GM18520 (cell line): ENCODE data around the gene LHFPL3.
"Not testable (repeated sequence)": the region's sequence is repeated elsewhere in the genome, so short reads cannot be mapped to it uniquely, and the experiment has no call there.

Experiments
- ATAC-seq: cut with Tn5 transposase; IDR thresholded peaks from one replicate; pipeline ENCODE4 v1.9.1; 2021; ENCODE audit not compliant: unreplicated experiment

Gene LHFPL3

DNA sequence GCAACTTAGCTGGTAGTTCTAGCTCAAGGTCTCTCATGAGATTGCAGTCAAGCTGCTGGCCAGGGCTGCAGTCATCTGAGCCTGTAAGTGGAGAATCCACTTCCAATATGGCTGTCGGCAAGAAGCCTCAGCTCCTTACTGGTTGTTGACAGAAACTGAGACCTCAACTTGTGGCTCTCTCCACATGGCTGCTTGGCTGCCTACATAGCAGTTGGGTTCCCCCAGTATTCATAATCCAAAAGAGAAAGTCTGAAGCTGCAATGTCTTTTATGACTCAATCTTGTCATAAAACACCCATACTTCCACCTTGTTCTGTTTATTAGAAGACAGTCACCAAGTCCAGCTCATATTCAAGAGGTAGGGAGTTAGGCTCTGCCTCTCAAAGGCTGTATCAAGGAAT lies 350.7 kb downstream of the LHFPL3 start:
- ATAC-seq, result no peak

- no peak for ATAC-seq
These were observed 357.9 kb downstream of the LHFPL3 start for GRCh38 chr7:104686286-104686685.

DNA sequence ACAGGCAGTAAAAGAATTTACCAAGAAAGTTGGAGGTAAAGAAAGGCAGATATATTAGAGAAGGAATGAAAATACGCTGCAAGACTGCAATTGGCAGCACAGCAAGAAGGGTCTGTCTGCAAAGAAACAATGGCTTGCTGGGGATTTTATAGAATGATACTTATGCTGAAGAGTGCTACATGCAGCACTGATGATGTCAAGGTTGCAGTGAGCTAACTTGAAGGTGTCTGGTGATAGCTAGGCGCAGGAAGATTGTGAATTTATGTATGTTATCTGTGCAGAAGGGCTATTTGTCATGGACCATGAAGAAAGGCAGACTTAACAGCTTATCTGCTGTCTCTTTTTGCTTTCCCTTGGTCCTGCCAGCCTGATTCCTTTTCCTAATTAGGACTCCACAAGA lies 366.3 kb downstream of the LHFPL3 start:
- no peak for ATAC-seq

GRCh38 chr7:104695563-104695962 lies 367.2 kb downstream of the LHFPL3 start:
- no peak for ATAC-seq

DNA sequence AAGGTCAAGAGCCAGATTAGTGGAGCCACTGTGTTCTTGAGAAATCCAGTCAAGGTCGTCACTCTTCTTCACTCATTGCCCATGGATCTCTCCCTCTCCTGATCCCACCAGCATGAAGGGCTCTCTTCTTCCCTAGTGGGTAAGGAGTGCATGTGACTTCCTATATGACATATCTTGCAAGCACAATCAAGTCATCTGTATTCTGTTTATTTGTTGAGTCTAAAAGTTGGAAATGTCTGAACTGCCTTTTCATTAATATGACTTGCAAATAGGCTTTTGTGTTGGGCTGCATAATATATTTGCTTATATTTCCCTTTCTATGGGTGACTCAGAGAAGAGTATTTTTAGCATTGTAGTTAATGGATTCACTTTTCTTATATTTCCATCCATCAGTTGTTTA lies 371.9 kb downstream of the LHFPL3 start:
- no peak for ATAC-seq

DNA sequence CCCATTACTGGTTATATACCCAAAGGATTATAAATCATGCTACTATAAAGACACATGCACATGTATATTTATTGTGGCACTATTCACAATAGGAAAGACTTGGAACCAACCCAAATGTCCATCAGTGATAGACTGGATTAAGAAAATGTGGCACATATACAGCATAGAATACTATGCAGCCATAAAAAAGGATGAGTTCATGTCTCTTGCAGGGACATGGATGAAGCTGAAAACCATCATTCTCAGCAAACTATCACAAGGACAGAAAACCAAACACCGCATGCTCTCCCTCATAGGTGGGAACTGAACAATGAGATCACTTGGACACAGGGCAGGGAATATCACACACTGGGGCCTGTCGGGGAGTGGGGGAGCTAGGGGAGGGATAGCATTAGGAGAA lies 392.6 kb downstream of the LHFPL3 start:
- not testable (repeated sequence) for ATAC-seq

DNA sequence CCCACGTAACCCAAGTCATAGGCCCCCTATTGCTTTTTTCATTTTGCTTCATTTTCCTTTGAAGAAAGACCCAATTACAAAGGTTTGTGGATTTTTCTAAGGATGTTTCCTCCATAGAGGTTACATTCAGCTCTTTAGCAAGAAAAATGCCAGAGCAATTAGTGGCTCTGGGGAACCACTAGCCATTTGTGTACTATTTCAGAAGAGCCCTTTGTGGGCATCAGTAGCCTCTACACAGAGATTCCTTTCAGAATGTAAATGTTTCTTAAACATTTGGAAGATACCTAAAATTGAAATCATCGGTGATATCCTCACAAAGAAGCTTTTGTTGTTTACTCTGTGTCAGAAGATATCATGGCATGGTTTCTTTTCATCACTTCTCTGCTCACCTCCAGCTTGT lies 394.6 kb downstream of the LHFPL3 start:
- no peak for ATAC-seq

DNA sequence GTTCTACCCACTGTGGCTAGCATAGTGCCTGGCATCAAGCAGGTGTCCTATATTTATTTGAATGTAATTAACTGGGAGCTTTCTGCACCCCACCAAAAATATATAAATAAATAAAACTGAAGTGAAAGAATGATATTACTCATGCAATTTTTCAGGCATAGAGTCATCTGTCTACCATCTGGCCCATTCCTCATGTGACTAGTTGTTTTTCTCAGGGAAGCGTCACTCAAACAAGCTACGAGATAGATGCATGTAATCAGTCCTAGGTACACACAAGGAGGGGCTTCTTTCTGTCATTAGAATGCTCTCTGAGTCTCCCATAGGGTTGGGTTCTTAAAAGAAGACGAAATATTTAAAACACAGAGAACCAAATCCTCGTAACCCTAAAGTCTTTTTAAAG lies 430.1 kb downstream of the LHFPL3 start:
- ATAC-seq, result no peak

GRCh38 chr7:104761892-104762291 lies 433.5 kb downstream of the LHFPL3 start:
- no peak for ATAC-seq

DNA sequence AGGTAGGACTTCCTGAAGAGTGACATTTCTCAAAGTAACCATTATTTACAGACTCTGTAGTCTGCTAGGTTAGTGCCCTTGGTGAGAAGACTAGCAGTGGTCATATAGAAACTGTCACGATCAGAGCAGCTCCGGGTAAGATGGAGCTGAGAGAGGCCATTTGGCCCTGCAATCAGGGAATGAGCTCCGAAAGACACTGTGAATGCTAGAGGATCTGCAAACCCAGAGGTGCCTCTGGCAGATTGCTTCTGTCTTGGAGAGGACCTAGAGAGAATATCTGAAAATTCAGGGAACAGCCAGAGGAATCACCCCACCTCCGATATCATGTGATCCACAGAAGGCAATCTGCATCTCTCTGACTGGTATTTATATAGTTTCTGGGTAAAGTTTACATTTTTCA lies 438.7 kb downstream of the LHFPL3 start:
- ATAC-seq, result no peak

DNA sequence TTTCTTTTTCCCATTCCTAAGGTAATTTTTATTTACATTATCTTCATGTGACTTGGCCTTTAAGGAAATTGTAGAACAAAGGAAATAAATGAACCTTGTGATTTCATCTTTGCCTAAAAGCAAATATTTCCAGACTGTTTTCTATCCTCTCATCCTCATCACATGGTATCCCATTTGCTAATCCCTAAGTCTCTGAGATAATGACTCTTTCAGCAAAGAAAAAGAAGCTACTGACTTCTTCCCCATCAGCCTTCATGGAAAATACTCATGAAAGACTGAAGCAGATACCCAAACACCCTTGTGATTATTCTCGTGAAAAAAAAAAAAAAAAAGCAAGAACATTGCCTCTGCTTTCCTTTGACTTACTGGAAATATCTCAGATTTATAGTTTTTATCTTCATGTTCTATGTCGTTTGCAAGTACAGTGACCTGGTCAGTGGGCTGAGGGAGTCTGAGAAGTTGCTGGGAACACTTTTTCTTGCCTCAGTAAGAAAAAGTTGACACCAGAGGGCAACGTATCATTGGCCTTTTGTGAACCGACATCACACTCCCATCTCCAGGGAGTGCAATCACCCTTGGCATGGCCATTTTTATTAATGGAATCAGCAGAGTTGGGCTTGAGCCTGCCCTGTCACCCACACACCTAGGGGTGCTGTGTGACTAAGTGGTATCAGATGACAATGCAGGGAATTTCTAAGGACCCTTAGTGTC lies 439.6 kb downstream of the LHFPL3 start:
- no peak for ATAC-seq

- no peak for ATAC-seq
These were observed 444.3 kb downstream of the LHFPL3 start for GRCh38 chr7:104772405-104773345.

GRCh38 chr7:104773796-104774195 lies 445.4 kb downstream of the LHFPL3 start:
- no peak for ATAC-seq

DNA sequence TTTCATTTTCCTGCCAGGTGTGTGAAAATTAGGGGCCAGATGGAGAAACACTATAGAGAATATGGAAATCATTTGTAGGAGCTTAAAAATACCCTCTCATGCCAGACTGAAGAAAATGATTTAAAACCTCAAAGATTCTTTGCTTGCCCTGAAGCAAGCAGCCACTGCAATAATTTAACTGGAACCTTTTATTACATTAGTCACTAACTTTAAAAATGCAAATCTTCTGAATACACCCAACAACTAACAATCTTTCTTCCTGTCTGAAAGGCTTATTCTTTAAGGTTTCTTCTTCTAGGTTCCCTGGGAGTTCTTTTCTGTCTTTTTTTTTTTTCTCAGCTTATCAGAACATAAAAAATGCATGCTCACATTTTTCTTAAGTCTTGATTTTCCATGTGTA lies 447.1 kb downstream of the LHFPL3 start:
- no peak for ATAC-seq

GRCh38 chr7:104777301-104777800 lies 448.9 kb downstream of the LHFPL3 start:
- ATAC-seq, result no peak

DNA sequence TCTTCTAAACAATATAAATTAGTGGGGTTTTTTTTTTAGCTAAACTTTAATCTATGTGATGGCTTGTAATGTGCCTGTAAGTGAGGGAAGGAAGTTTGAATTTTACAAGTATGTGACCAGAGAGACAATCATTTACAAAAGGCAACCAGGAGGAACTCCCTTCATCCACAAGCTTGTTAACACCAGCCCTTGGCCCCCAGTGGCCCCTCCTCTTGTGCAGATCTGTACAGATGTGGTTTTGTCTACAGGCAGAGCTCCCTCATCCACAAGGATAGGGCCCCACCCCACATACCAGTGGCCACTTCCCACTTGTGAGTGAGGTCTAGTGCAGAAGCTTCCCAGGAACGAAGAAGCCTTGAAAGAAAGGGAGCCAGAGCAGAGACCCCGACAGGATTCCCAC lies 451.5 kb downstream of the LHFPL3 start:
- ATAC-seq, result no peak

DNA sequence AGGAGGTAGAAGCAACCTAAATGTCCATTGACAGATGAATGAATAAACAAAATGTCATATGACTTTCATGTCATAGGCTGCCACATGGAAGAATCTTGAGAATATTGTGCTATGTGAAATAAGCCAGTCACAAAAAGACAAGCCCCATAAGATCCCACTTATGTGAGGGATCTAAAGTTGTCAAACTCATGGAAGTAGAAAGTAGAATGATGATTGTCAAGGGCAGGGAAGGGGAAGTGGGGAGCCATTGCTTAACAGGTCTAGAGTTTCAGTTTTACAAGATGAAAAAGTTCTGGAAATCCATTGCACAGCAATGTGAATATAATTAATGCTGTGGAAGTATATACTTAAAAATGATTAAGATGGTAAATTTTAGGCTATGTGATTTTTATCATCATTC lies 456.3 kb downstream of the LHFPL3 start:
- no peak for ATAC-seq

DNA sequence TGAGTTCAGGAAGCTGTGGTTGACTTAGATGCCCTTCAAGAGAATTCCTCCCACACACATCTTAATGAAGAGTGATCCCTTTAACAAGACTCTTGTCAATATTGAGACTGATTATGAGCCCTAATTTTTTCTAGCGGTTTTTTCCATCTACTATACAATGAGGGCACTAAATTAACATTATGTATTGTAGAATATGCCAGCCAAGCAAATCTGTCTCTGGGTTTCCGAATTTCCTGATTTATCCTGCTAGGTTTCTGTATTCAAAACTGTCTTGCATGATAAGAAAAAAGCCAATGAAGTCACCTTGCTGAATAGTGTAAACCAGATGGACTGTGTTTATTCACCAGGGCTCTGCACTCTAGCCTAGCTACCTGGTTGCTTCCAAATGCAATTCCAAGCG lies 461.4 kb downstream of the LHFPL3 start:
- no peak for ATAC-seq

DNA sequence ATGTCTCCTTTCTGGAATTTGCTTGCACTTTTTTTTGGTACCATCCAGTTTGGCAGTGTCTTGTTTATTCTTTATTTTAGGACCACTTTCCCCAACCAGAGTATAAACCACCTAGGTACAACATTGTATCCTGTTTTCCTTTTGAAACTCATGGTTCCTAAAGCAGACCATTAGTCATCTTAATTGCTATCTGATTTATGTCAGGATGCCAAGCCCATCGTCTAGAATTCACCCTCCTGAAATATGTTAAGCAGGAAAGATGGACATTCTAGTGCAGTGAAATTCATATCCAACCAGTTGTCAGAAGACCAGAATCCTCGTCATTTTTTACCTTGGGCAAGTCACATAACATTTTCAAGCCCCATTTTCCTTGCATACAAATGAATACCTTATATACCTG lies 462.0 kb downstream of the LHFPL3 start:
- no peak for ATAC-seq

GRCh38 chr7:104791080-104791479 lies 462.7 kb downstream of the LHFPL3 start:
- ATAC-seq, result no peak

- no peak for ATAC-seq
These were observed 464.7 kb downstream of the LHFPL3 start for GRCh38 chr7:104793066-104793465.

- no peak for ATAC-seq
These were observed 465.8 kb downstream of the LHFPL3 start for GRCh38 chr7:104794154-104794553.
